GM10266 (cell line): ENCODE data around the gene ATP7B.

Source experiments
- DNase-seq: peaks from one replicate; pipeline ENCODE4 v3.0.0; 2012; ENCODE audit errors: extremely low spot score
- TF ChIP-seq, protein P1 (sequence below): IDR thresholded peaks from 2 replicates; pipeline ENCODE4 v1.5.1; 2012; ENCODE audit warnings: mild to moderate bottlenecking, low read depth; ENCODE audit not compliant: control insufficient read depth, insufficient read depth; ENCODE audit errors: missing control alignments

The ATP7B gene

DNA sequence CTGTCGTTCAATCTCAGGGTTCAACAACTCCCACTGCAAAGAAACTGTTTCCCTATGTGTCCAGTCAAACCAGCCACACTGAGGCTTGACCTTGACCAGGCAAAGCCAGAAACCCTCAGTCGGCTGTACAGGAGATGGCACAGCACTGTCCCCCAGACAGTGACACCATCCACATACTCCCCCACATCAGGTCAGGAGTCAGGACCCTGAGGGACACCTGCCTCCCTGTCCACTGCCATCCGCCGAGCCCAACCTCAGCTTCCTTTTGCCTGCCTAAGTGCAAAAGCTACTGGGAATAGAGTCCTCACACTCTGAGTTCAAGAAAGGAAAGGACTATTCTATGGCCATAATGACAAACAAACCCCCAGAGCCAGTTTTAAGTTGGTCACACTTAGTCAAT is 66.8 kb downstream of the ATP7B start:
- DNase-seq = no peak
- TF ChIP-seq, protein P1, sequence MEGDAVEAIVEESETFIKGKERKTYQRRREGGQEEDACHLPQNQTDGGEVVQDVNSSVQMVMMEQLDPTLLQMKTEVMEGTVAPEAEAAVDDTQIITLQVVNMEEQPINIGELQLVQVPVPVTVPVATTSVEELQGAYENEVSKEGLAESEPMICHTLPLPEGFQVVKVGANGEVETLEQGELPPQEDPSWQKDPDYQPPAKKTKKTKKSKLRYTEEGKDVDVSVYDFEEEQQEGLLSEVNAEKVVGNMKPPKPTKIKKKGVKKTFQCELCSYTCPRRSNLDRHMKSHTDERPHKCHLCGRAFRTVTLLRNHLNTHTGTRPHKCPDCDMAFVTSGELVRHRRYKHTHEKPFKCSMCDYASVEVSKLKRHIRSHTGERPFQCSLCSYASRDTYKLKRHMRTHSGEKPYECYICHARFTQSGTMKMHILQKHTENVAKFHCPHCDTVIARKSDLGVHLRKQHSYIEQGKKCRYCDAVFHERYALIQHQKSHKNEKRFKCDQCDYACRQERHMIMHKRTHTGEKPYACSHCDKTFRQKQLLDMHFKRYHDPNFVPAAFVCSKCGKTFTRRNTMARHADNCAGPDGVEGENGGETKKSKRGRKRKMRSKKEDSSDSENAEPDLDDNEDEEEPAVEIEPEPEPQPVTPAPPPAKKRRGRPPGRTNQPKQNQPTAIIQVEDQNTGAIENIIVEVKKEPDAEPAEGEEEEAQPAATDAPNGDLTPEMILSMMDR = no peak

DNA sequence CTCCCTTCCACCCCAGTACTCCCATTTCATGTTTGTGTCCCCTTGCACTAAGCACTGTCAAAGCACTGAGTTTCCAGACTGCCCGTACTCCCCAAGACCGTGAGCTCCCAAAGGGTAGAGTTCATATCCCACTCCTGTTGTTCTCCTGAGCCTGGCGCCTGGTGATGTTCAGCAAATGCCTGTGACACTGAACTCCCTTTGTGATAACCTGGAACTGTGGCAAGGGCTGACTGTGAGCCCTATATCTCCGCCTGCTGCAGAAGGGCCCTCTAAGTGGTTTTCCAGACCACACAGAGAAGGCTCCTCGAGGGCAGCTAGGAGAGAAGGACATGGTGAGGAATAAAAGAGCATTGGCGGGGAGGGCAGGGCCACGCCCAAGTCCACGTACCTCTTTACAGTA is 67.5 kb downstream of the ATP7B start:
- TF ChIP-seq, protein P1 = no peak
- no peak for DNase-seq

DNA sequence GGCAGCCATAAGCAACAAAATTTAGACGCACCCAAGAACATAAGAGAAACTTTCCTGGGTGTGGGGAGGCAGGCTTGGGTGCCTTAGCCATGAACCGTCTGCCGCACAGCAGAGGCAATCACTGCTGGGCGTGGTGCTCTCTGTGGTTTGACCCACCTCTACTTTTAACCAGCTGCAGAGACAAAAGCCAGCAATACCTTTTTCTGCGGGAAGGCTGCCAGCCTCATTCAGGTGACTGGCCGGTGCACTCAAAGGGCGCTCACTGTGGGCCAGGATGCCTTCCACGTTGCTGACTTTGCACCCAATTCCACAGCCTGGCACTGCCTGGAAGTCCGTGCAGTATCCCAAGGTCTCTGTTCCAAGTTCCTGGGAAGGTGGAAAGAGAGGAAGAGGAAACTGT is 69.1 kb downstream of the ATP7B start:
- no peak for DNase-seq
- TF ChIP-seq, protein P1 = no peak

- no peak for DNase-seq
- TF ChIP-seq, protein P1 = no peak
These were observed 72.8 kb downstream of the ATP7B start for GRCh38 chr13:51938454-51938853.

GRCh38 chr13:51937320-51938290 is 73.6 kb downstream of the ATP7B start:
- DNase-seq = no peak
- TF ChIP-seq, protein P1 = no peak

DNA sequence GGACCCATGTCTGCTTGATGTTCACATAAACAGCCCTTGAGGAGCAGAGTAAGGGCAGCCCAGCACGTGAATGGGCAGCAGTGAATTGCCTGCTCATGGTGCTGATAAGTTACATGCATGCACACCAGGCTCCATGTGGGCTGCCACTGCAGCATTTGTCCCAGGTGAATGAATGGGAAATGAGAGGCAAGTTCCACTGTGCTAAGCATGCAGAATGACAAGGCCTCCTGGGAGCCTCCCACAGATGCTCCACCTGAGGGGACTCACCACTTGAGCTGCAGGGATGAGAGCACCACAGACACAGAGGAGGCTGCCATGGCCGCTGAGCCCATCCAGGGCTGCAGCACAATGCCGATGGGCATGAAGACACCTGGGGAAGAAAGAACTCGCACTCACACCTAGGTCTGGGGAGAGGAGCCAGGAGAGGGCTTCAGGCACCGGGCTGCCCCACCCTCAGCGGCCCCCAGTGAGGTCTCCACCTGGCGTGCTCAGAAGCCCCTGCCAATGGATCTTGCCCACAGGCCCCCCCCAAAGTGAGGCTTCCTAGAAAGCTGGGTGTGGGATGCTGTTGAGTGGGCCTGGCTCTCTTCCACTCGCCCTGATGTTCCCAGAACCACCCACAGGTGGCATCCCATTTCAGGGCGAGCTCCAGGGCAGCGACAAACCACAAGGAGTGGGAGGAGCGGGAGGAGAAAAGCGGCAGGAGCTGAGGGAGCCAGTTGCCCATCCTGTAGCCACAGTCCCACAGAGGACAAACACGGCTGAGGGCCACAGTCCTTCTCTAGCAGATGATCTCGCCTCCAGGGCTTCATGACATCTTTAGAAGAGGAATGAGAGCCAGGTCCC is 75.7 kb downstream of the ATP7B start:
- DNase-seq = no peak
- TF ChIP-seq, protein P1 = no peak

- TF ChIP-seq, protein P1 = no peak
- no peak for DNase-seq
These were observed 76.7 kb downstream of the ATP7B start for GRCh38 chr13:51934461-51935087.
